Measurements from ENCODE around the gene CCT6A. TPM values are rescaled to one million over a fixed set of nuclear protein-coding genes. Genes with fewer than 3 reads are reported as not detected.
A peak's percentile ranks its signal among the peaks of the same experiment; 100 is the strongest.
"Not testable (repeated sequence)": the region's sequence is repeated elsewhere in the genome, so short reads cannot be mapped to it uniquely, and the experiment has no call there.

The CCT6A gene
- polyA plus RNA-seq, 2 of the 4 experiments (the other 2 are of a cell fraction), result 334 to 520 TPM

- ChIA-PET CTCF (interaction anchor here (0.6 to 1.9 kb wide), 3 partner anchors 10 to 24 kb away, joined by 3 to 6 read pairs (median 3); partner anchors contain the start of gene PSPH), POLR2A (interaction anchor here (1.9 kb wide), 1 partner anchor 11 kb away, joined by 10 read pairs; the partner anchor contains the start of genes CCT6A and PSPH)
- TF ChIP-seq HES2 (IDR thresholded peaks at IDR 0.05) (no peak), ZFP36 (IDR thresholded peaks at IDR 0.05; ENCODE audit: borderline replicate concordance, partially characterized antibody) (no peak), JUN (IDR thresholded peaks at IDR 0.05) (no peak), MAZ (IDR thresholded peaks at IDR 0.05; ENCODE audit: borderline replicate concordance, low read depth, low read length) (no peak), EHMT2 (IDR thresholded peaks at IDR 0.05; ENCODE audit: low read depth) (no peak), ZNF302 (CRISPR knock-in tag; IDR thresholded peaks at IDR 0.05) (no peak), HMGXB4 (CRISPR knock-in tag; IDR thresholded peaks at IDR 0.05; ENCODE audit: borderline replicate concordance) (no peak)
- 79% methylated on average over 3 of the region's 3 CpGs for WGBS (ENCODE audit: missing lambda C conversion rate)
- FAIRE-seq (no peak), ATAC-seq (no peak), DNase-seq (ENCODE audit: low read depth in 1 of 2, low spot score in 1 of 2) (no peak)
- no peak overlapping the region for H3K4me3 ChIP-seq
- H3K9me3 ChIP-seq, result no peaks in the 10 kb centered on the region
- 0 out of 6 replicates have a peak overlapping the region, but pooled peaks of 1 of the 2 experiments have one; percentile 0 for H3K27ac ChIP-seq
- no peak overlapping the region for H3K4me2 ChIP-seq
- H3K4me1 ChIP-seq, result peaks cover 6% of the 10 kb centered on the region; the same call in 2 of the 3 replicates
Observed at GRCh38 chr7:56040730-56041129, 10.8 kb upstream of the CCT6A start.

GRCh38 chr7:56045758-56046157 is 5.8 kb upstream of the CCT6A start:
- H3K9me3 ChIP-seq; ATAC-seq; FAIRE-seq; DNase-seq (ENCODE audit: low read depth in 1 of 2, low spot score in 1 of 2); POLR2A ChIA-PET; H3K4me3 ChIP-seq: not testable (repeated sequence)
- WGBS (ENCODE audit: missing lambda C conversion rate), result 85% methylated on average over 2 of the region's 2 CpGs
- CTCF ChIA-PET, result interaction anchor here (0.6 to 1.5 kb wide), 3 partner anchors 10 to 51 kb away, joined by 3 to 4 read pairs (median 3); no protein-coding TSS in a partner anchor
- Histone ChIP-seq H3K4me1 (peaks cover 49% of the 10 kb centered on the region), H3K27ac (peak overlapping the region; percentile 86 to 93), H3K4me2 (peak overlapping the region; percentile 87; the same call in 2 of the 3 replicates)

GRCh38 chr7:56046721-56047445 is 4.7 kb upstream of the CCT6A start:
- H3K27ac ChIP-seq, result peak overlapping the region; percentile 86 to 93
- H3K4me1 ChIP-seq, result peaks cover 49% of the 10 kb centered on the region
- 23% methylated on average over 5 of the region's 5 CpGs for WGBS (ENCODE audit: missing lambda C conversion rate)
- peak overlapping the region; percentile 87 for H3K4me2 ChIP-seq
- DNase-seq (ENCODE audit: low read depth in 1 of 2, low spot score in 1 of 2) (peak in 1 of 2 experiments; percentile 74), ATAC-seq (peak; percentile 9 to 17; a peak in 3 of 6 replicates), FAIRE-seq (no peak)
- POLR2A ChIA-PET, result no interaction called here
- CTCF ChIA-PET, result interaction anchor here (0.7 kb wide), 1 partner anchor 40 kb away, joined by 4 read pairs; no protein-coding TSS in a partner anchor
- TF ChIP-seq CHD4 (IDR thresholded peaks at IDR 0.05; ENCODE audit: borderline replicate concordance) (no peak), MAX (IDR thresholded peaks at IDR 0.05) (0 out of 2 replicates have a peak, but pooled peaks have one; percentile 5), KDM1A (IDR thresholded peaks at IDR 0.05; ENCODE audit: low read depth) (0 out of 2 replicates have a peak, but pooled peaks have one; percentile 9), FOSL2 (IDR thresholded peaks at IDR 0.05) (no peak), FOSL2 (CRISPR knock-in tag; IDR thresholded peaks at IDR 0.05) (0 out of 2 replicates have a peak, but pooled peaks have one; percentile 13)
- H3K9me3 ChIP-seq, result no peaks in the 10 kb centered on the region
- no peak overlapping the region for H3K4me3 ChIP-seq

- peak in 1 of 2 experiments; percentile 25 for DNase-seq (ENCODE audit: low read depth in 1 of 2, low spot score in 1 of 2)
- FAIRE-seq, H3K4me3 ChIP-seq, H3K9me3 ChIP-seq, POLR2A ChIA-PET, ATAC-seq: not testable (repeated sequence)
- Histone ChIP-seq H3K27ac (peak overlapping the region; percentile 86 to 93), H3K4me1 (peaks cover 49% of the 10 kb centered on the region), H3K4me2 (peak overlapping the region; percentile 87)
- TF ChIP-seq MAX (IDR thresholded peaks at IDR 0.05) (0 out of 2 replicates have a peak, but pooled peaks have one; percentile 2), USF2 (IDR thresholded peaks at IDR 0.05) (peak; percentile 24; the same call in 1 of the 2 replicates)
- WGBS (ENCODE audit: missing lambda C conversion rate), result 40% methylated on average over 11 of the region's 11 CpGs
- CTCF ChIA-PET, result interaction anchor here (0.7 kb wide), 1 partner anchor 41 kb away, joined by 4 read pairs; no protein-coding TSS in a partner anchor
Observed at GRCh38 chr7:56047446-56048116, 4.0 kb upstream of the CCT6A start.
